Measurements from ENCODE around the gene ADAMTSL3.

DNA sequence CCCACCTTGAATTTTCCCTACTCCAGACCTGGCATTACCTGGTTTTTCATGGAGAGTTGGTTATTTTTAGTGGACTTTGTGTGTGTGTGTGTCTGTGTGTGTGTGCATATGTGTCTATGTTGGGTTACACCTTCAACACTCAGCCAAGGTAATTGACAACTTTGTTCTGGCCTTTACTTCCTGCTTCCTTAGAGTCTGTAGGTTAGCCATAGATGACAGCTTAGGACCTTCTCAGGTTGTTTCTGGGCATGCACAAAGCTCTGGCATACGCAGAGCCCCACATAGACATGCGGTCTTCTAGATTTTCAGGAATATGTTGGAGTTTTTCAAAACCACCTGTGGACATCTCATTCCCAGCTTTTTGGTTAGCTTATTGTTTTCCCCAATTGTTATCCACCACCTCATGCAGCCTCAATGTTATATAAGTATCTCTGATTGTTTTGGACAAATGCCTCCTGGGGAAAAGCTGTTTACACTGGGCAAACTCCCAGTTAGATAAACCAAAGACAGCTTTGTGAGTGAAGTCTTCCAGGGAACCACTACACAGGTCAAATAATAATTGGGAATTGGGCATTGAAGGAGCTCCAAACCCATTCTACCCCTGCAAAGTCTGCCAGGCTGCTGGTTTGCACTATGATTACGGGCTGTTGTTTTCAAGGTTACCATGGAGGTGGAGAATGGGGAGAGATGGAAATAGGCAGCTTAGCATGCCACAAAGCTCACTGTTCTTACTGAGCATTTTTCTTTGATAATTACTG, 201.2 kb downstream of the ADAMTSL3 start:
- TF ChIP-seq SP1 (IDR thresholded peaks at IDR 0.05) (no peak), ARNT (IDR thresholded peaks at IDR 0.05) (no peak), ZNF384 (IDR thresholded peaks at IDR 0.05) (no peak), TARDBP (IDR thresholded peaks at IDR 0.05) (no peak), LEF1 (IDR thresholded peaks at IDR 0.05; ENCODE audit: borderline replicate concordance) (no peak)

Measured in HEK293T (cell line).